Mesendoderm (in vitro differentiated cells): ENCODE data around the gene VRK3.

Experiments
- DNase-seq: peaks from one replicate; pipeline ENCODE4 v3.0.0; 2013
- H2AK5ac ChIP-seq: 2 replicates; pipeline ENCODE4 v1.6.1; 2013; ENCODE audit warnings: low read length, inconsistent platforms
- H2BK120ac ChIP-seq: 2 replicates; pipeline ENCODE4 v1.6.1; 2013; ENCODE audit warnings: low read depth, mild to moderate bottlenecking, low read length, moderate library complexity, mixed read lengths
- H2BK15ac ChIP-seq: replicated peaks from 2 replicates; pipeline ENCODE4 v1.6.1; 2013; ENCODE audit warnings: low read depth, mild to moderate bottlenecking, moderate library complexity
- H2BK5ac ChIP-seq: 2 replicates; pipeline ENCODE4 v1.6.1; 2013; ENCODE audit warnings: low read length, inconsistent platforms
- H3K18ac ChIP-seq: 2 replicates; pipeline ENCODE4 v1.6.1; 2013; ENCODE audit warnings: mild to moderate bottlenecking, low read length, mixed read lengths
- H3K23ac ChIP-seq: one replicate; pipeline ENCODE4 v1.6.1; 2013; ENCODE audit warnings: low read length
- H3K27ac ChIP-seq: 2 replicates; pipeline ENCODE4 v1.5.1; 2013; ENCODE audit warnings: low read depth, mild to moderate bottlenecking, inconsistent platforms, low read length, moderate library complexity
- H3K27me3 ChIP-seq: 2 replicates; pipeline ENCODE4 v1.6.1; 2013; ENCODE audit warnings: low read length, control low read depth, mild to moderate bottlenecking, inconsistent platforms; ENCODE audit not compliant: insufficient read depth, poor library complexity
- H3K36me3 ChIP-seq: 2 replicates; pipeline ENCODE4 v1.6.1; 2013; ENCODE audit warnings: low read length, inconsistent platforms; ENCODE audit not compliant: control insufficient read depth, insufficient read depth
- H3K4ac ChIP-seq: one replicate; pipeline ENCODE4 v1.6.1; 2013; ENCODE audit warnings: low read depth, mild to moderate bottlenecking, low read length, moderate library complexity
- H3K4me1 ChIP-seq: 2 replicates; pipeline ENCODE4 v1.6.1; 2013; ENCODE audit warnings: low read depth, low read length, inconsistent platforms; ENCODE audit not compliant: control insufficient read depth
- H3K4me2 ChIP-seq: 2 replicates; pipeline ENCODE4 v1.6.1; 2013; ENCODE audit warnings: low read length
- H3K4me3 ChIP-seq: 2 replicates; pipeline ENCODE4 v1.5.1; 2013; ENCODE audit warnings: mild to moderate bottlenecking, low read length
- H3K56ac ChIP-seq: one replicate; pipeline ENCODE4 v1.6.1; 2013; ENCODE audit warnings: low read length
- H3K79me1 ChIP-seq: 2 replicates; pipeline ENCODE4 v1.6.1; 2013; ENCODE audit warnings: low read length, inconsistent platforms
- H3K79me2 ChIP-seq: 2 replicates; pipeline ENCODE4 v1.6.1; 2013; ENCODE audit warnings: mild to moderate bottlenecking, low read length; ENCODE audit not compliant: control insufficient read depth, insufficient read depth
- H3K9ac ChIP-seq: 2 replicates; pipeline ENCODE4 v1.6.1; 2013; ENCODE audit warnings: low read length, inconsistent platforms
- H4K5ac ChIP-seq: one replicate; pipeline ENCODE4 v1.6.1; 2013; ENCODE audit warnings: low read length
- H4K8ac ChIP-seq: one replicate; pipeline ENCODE4 v1.6.1; 2013; ENCODE audit warnings: low read depth, mild to moderate bottlenecking, control low read depth, low read length, moderate library complexity
- WGBS: extraction: QIAGEN DNeasy Blood & Tissue Kit; methylation state at CpG from one replicate; pipeline ENCODE4 v1.1.7; 2013; ENCODE audit warnings: low lambda C conversion rate, missing lambda C conversion rate; ENCODE audit not compliant: insufficient coverage; ENCODE audit errors: extremely low coverage; 5-methylcytosine and 5-hydroxymethylcytosine counted together

Gene VRK3

GRCh38 chr19:50003254-50003788 lies 21.9 kb downstream of the VRK3 start:
- Histone ChIP-seq H4K5ac (no peak overlapping the region), H4K8ac (no peak overlapping the region), H3K79me2 (no peaks in the 10 kb centered on the region), H3K4me3 (no peak overlapping the region), H3K56ac (no peak overlapping the region), H3K27ac (no peak overlapping the region), H3K9ac (no peak overlapping the region), H3K4ac (no peak overlapping the region), H2AK5ac (no peak overlapping the region), H3K27me3 (no peaks in the 10 kb centered on the region), H3K23ac (no peak overlapping the region), H3K18ac (no peak overlapping the region), H3K79me1 (no peaks in the 10 kb centered on the region), H3K4me2 (no peak overlapping the region), H2BK15ac (no peak overlapping the region), H2BK5ac (no peak overlapping the region), H2BK120ac (no peak overlapping the region), H3K36me3 (peaks cover 3% of the 10 kb centered on the region), H3K4me1 (no peaks in the 10 kb centered on the region)
- DNase-seq: no peak
- no CpG with 5 or more reads among the region's 17 CpGs for WGBS

DNA sequence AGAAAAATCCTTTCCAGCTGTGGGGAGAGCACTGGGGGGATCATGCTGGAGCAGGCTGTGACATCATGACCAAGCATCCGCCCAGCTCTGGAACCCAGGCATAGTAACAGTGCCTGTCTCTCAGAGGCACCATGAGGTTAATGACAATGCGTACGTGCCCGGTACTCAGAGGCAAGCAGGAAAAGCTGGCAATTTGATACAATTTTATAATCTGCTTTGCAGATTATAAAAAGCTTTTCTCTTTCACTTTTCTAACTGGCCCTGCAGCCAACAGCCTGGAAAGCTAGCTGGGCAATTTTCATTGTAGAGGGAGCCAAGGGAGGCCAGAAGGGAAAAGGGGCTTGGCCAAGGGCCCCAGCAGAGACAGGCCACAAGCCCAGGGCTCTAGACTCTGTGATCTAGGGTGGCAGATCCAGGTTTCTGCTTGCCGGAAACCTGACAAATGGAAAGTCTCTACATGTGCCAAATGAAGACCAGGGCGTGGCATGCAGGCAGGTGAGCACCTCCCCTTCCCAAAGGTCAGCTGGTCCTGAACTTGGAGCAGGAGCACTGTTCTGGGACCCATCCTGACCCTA lies 22.7 kb downstream of the VRK3 start:
- H3K36me3 ChIP-seq: peaks cover 3% of the 10 kb centered on the region
- H3K56ac ChIP-seq: no peak overlapping the region

GRCh38 chr19:50001775-50002174 lies 23.4 kb downstream of the VRK3 start:
- Histone ChIP-seq H3K9ac (no peak overlapping the region), H3K18ac (no peak overlapping the region), H2BK15ac (no peak overlapping the region), H3K4me2 (no peak overlapping the region), H2BK5ac (no peak overlapping the region), H3K79me1 (no peaks in the 10 kb centered on the region), H2AK5ac (no peak overlapping the region), H4K8ac (no peak overlapping the region), H3K79me2 (no peaks in the 10 kb centered on the region), H2BK120ac (no peak overlapping the region), H3K4me3 (no peak overlapping the region), H3K56ac (no peak overlapping the region), H3K4ac (no peak overlapping the region), H3K27me3 (no peaks in the 10 kb centered on the region), H3K27ac (no peak overlapping the region), H3K4me1 (no peaks in the 10 kb centered on the region), H3K23ac (no peak overlapping the region), H3K36me3 (peaks cover under 1% of the 10 kb centered on the region), H4K5ac (no peak overlapping the region)
- DNase-seq: no peak
- WGBS: no CpG with 5 or more reads among the region's 8 CpGs

More for the DNA sequence above, 22.7 kb downstream of the VRK3 start:
- Histone ChIP-seq H3K4me1 (no peaks in the 10 kb centered on the region), H4K8ac (no peak overlapping the region), H2AK5ac (no peak overlapping the region), H3K27ac (no peak overlapping the region), H2BK5ac (no peak overlapping the region), H3K18ac (no peak overlapping the region), H3K79me2 (no peaks in the 10 kb centered on the region), H3K27me3 (no peaks in the 10 kb centered on the region), H2BK15ac (no peak overlapping the region), H3K4ac (no peak overlapping the region), H3K23ac (no peak overlapping the region), H3K4me3 (no peak overlapping the region), H4K5ac (no peak overlapping the region), H2BK120ac (no peak overlapping the region), H3K9ac (no peak overlapping the region), H3K4me2 (no peak overlapping the region), H3K79me1 (no peaks in the 10 kb centered on the region)
- no CpG with 5 or more reads among the region's 6 CpGs for WGBS
- DNase-seq: no peak

- WGBS: no CpG with 5 or more reads among the region's 16 CpGs
- no peak overlapping the region for H2AK5ac ChIP-seq
- no peaks in the 10 kb centered on the region for H3K79me2 ChIP-seq
- H2BK15ac ChIP-seq: no peak overlapping the region
- no peak overlapping the region for H4K8ac ChIP-seq
- H3K4ac ChIP-seq: no peak overlapping the region
- no peaks in the 10 kb centered on the region for H3K27me3 ChIP-seq
- no peak overlapping the region for H3K4me2 ChIP-seq
- no peaks in the 10 kb centered on the region for H3K36me3 ChIP-seq
- H3K23ac ChIP-seq: no peak overlapping the region
- no peak overlapping the region for H4K5ac ChIP-seq
- no peak overlapping the region for H2BK5ac ChIP-seq
- no peaks in the 10 kb centered on the region for H3K79me1 ChIP-seq
- H3K4me3 ChIP-seq: no peak overlapping the region
- H3K4me1 ChIP-seq: no peaks in the 10 kb centered on the region
- no peak overlapping the region for H3K9ac ChIP-seq
- H3K27ac ChIP-seq: no peak overlapping the region
- H3K56ac ChIP-seq: no peak overlapping the region
- DNase-seq: no peak
- H3K18ac ChIP-seq: no peak overlapping the region
- no peak overlapping the region for H2BK120ac ChIP-seq
These were observed 24.2 kb downstream of the VRK3 start for GRCh38 chr19:50000841-50001557.

DNA sequence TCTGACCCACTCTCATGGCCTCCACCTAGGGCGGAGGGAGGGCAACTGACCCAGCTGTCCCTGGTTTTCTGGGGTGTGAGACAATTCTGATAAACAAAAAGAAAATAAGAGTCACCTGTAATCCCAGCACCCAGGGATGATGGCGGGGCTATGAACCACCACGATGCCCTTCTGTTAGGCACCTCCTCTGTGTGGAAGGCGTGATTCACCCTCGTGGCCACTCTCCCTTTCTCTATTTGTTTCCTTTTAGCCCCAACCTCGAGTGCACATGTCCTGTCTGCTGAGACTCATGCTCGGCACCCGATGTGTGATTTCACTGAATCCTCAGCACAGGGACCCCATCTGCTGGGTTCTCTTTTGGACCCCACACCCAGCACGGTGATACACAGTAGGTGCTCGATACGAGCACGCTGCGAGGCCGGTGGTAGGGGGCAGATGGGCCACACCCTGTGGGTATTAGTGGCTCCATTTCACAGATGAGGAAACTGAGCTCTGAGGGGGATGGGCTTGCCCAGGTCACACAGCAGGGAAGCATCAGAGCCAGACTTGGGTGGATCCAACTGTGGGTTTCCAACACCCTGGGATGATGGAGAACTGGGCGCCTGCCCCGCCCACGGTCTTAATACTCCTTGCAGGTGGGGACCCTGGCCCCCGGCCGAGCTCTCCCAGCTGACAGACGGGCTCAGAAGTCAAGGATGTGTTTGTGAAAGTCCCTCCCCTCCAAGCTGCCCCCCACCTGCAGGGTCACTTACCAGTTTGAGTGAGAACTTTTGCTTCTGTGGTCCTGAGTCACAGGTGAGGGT lies 24.9 kb downstream of the VRK3 start:
- Histone ChIP-seq H2BK5ac (no peak overlapping the region), H3K79me1 (no peaks in the 10 kb centered on the region), H3K36me3 (no peaks in the 10 kb centered on the region), H3K9ac (no peak overlapping the region), H3K4ac (no peak overlapping the region), H3K79me2 (no peaks in the 10 kb centered on the region), H3K18ac (no peak overlapping the region), H3K27ac (no peak overlapping the region), H3K4me2 (no peak overlapping the region), H4K8ac (no peak overlapping the region), H3K56ac (no peak overlapping the region), H3K4me3 (no peak overlapping the region), H4K5ac (no peak overlapping the region), H3K27me3 (no peaks in the 10 kb centered on the region), H3K4me1 (no peaks in the 10 kb centered on the region), H2BK15ac (no peak overlapping the region), H3K23ac (no peak overlapping the region), H2AK5ac (no peak overlapping the region), H2BK120ac (no peak overlapping the region)
- no peak for DNase-seq
- WGBS: no CpG with 5 or more reads among the region's 20 CpGs
